Measurements from ENCODE around the gene ABLIM2. TPM values are rescaled to one million over a fixed set of nuclear protein-coding genes. Genes with fewer than 3 reads are reported as not detected.

The ABLIM2 gene
- total and polyA plus RNA-seq, 5 donors from 2014 or later: 0.88 to 2.0 (median 1.2) TPM

DNA sequence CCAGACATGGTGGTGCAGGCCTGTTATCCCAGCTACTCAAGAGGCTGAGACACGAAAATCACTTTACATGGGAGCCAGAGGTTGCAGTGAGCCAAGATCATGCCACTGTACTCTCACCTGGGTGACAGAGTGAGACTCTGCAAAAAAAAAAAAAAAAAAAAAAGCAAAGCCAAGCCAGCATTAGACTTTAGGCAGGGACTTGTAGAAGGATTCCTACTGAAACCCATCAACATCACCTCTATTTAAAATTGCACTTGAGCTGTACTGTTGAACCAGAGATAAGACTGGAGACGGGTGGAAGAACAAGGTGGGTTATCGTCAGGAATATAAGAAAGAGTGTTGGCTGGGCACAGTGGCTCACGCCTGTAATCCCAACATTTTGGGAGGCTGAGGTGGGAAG is 203.2 kb downstream of the ABLIM2 start:
- H3K27me3 Mint-ChIP-seq: no peaks in the 10 kb centered on the region
- Histone ChIP-seq H3K36me3 (ENCODE audit: control insufficient read depth, insufficient read depth, low read length) (no peaks in the 10 kb centered on the region), H3K4me3 (ENCODE audit: low read depth, low read length) (no peak overlapping the region), H3K27me3 (ENCODE audit: control insufficient read depth, insufficient read depth, low read length) (no peaks in the 10 kb centered on the region), H3K4me1 (ENCODE audit: control insufficient read depth, insufficient read depth, low read length, poor library complexity, severe bottlenecking) (no peaks in the 10 kb centered on the region), H3K27ac (ENCODE audit: insufficient read depth, low read length, poor library complexity, severe bottlenecking) (no peak overlapping the region), H3K9me3 (ENCODE audit: control insufficient read depth in 2 of 2, low read length in 2 of 2) (peaks cover 0 to 5% of the 10 kb centered on the region in 2 experiments)
- peaks cover 0 to 2% (median 0%) of the 10 kb centered on the region in 7 donors for H3K9me3 Mint-ChIP-seq
- H3K27ac Mint-ChIP-seq: no peak overlapping the region
- peaks cover 4% of the 10 kb centered on the region for H3K36me3 Mint-ChIP-seq
- H3K4me3 Mint-ChIP-seq: no peak overlapping the region
- no peaks in the 10 kb centered on the region for H3K4me1 Mint-ChIP-seq
- DNase-seq (no peak), ATAC-seq (ENCODE audit: low read depth in 2 of 2) (no peak)

DNA sequence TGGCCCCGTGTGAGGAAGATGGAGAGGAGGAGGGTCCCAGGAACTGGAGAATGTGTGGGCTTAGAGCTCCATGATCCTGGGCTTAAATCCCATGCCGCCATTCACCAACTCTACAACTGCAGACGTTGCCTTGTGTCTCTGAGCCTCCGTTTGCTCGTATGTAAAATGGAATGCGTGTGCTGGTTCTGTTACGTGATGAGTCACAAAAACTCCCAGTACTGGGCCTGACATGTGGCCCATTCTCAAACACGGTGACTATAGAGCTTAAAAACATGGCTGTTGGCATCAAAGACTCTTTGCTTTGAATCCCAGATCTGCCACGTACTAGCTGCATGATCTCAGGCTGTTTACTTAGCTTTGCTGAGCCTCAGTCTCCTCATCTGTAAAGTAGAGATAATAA is 206.0 kb downstream of the ABLIM2 start:
- Histone ChIP-seq H3K4me1 (ENCODE audit: control insufficient read depth, insufficient read depth, low read length, poor library complexity, severe bottlenecking) (no peaks in the 10 kb centered on the region), H3K27ac (ENCODE audit: insufficient read depth, low read length, poor library complexity, severe bottlenecking) (no peak overlapping the region), H3K36me3 (ENCODE audit: control insufficient read depth, insufficient read depth, low read length) (no peaks in the 10 kb centered on the region), H3K4me3 (ENCODE audit: low read depth, low read length) (no peak overlapping the region), H3K9me3 (ENCODE audit: control insufficient read depth in 2 of 2, low read length in 2 of 2) (peaks cover 0 to 5% of the 10 kb centered on the region in 2 experiments), H3K27me3 (ENCODE audit: control insufficient read depth, insufficient read depth, low read length) (no peaks in the 10 kb centered on the region)
- peaks cover 0 to 13% (median 3%) of the 10 kb centered on the region in 4 donors for H3K4me1 Mint-ChIP-seq
- no peak overlapping the region for H3K27ac Mint-ChIP-seq
- ATAC-seq (ENCODE audit: low read depth in 2 of 2) (no peak), DNase-seq (no peak)
- H3K36me3 Mint-ChIP-seq: peaks cover 4% of the 10 kb centered on the region
- no peaks in the 10 kb centered on the region for H3K27me3 Mint-ChIP-seq
- H3K9me3 Mint-ChIP-seq: peaks cover 0 to 2% (median 0%) of the 10 kb centered on the region in 7 donors
- no peak overlapping the region for H3K4me3 Mint-ChIP-seq

DNA sequence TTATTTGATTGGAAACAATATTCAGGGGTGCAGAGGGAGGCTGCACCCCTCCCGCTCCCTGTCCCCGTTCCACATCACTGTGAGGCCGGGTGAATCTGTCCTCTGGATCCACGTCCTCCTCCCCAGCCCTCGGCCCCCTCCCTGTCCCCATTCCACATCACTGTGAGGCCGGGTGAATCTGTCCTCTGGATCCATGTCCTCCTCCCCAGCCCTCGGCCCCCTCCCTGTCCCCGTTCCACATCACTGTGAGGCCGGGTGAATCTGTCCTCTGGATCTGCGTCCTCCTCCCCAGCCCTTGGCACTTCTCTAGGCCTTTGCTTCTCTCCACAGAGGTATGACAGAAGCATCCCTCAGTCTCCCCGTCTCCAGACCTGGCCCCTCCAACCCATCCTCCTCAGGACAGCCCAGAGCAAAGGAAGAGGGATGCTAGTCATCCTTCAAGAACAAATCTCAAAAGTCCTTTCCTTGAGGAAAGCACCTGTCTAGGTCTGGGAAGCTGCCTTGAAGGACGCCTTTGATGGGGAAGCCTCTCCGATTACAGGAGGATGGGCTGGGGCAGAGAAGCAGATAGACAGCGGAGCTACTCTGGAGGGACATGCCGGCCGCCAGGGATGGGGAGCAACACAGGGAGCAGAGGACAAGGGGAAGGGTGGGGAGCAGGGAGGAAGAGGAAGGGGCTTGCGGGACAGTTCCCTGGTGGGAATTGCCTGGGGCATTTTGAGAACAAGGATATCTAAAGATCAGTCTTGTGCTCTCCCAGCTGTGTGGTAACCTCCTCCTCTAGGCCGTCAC is 208.1 kb downstream of the ABLIM2 start:
- Mint-ChIP-seq H3K4me3 (no peak overlapping the region), H3K4me1 (peaks cover 0 to 15% (median 3%) of the 10 kb centered on the region in 4 donors), H3K27me3 (no peaks in the 10 kb centered on the region), H3K9me3 (peaks cover 0 to 2% (median 0%) of the 10 kb centered on the region in 7 donors), H3K36me3 (peaks cover 4% of the 10 kb centered on the region), H3K27ac (no peak overlapping the region)
- Histone ChIP-seq H3K27ac (ENCODE audit: insufficient read depth, low read length, poor library complexity, severe bottlenecking) (no peak overlapping the region), H3K27me3 (ENCODE audit: control insufficient read depth, insufficient read depth, low read length) (no peaks in the 10 kb centered on the region), H3K9me3 (ENCODE audit: control insufficient read depth in 2 of 2, low read length in 2 of 2) (peaks cover 0 to 5% of the 10 kb centered on the region in 2 experiments), H3K36me3 (ENCODE audit: control insufficient read depth, insufficient read depth, low read length) (no peaks in the 10 kb centered on the region), H3K4me1 (ENCODE audit: control insufficient read depth, insufficient read depth, low read length, poor library complexity, severe bottlenecking) (no peaks in the 10 kb centered on the region), H3K4me3 (ENCODE audit: low read depth, low read length) (no peak overlapping the region)
- DNase-seq (no peak), ATAC-seq (ENCODE audit: low read depth in 2 of 2) (no peak)

DNA sequence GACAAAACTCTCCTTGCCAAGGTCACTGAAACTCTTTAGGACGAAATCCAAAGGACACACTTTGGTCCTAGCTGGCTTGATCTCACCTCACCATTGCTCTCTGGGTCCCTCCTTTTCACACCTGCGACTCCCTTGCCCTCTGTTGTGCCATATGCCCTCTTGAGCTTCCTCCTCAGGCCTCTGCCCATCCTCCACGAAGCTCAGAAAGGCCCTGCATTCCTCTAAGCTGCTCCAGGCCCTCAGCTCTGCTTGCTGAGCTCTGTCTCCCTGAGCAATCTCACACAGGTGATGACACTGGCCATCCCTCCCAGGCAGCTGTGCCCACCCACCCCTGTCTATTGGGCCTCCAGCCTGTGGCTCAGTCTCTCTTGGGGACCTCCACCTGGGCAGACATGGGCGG is 208.9 kb downstream of the ABLIM2 start:
- no peak for DNase-seq
- Mint-ChIP-seq H3K27ac (no peak overlapping the region), H3K4me3 (no peak overlapping the region)

DNA sequence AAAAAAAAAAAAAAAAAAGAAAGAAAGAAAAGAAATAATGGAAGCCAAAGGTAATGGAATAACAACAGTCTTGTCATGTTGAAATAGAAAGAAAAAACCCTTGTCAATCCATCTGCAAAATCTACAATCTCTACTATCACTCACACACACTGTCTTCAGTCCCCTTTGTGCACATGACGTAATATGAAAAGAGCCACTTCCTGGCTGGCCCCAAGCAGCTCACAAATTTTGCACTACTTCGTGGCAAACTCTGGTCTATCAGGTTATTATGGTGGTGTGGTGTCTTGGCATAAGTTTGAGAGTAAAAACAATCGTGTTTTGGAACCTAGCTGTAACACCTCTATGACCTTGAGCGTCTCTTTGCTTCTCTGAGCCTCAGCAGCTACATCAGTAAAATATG is 210.7 kb downstream of the ABLIM2 start:
- H3K27ac Mint-ChIP-seq: no peak overlapping the region
- ATAC-seq (ENCODE audit: low read depth in 2 of 2): peak; percentile 78 to 91

More for the DNA sequence above, 208.9 kb downstream of the ABLIM2 start:
- ATAC-seq (ENCODE audit: low read depth in 2 of 2): no peak
- Histone ChIP-seq H3K4me1 (ENCODE audit: control insufficient read depth, insufficient read depth, low read length, poor library complexity, severe bottlenecking) (no peaks in the 10 kb centered on the region), H3K4me3 (ENCODE audit: low read depth, low read length) (no peak overlapping the region), H3K27me3 (ENCODE audit: control insufficient read depth, insufficient read depth, low read length) (no peaks in the 10 kb centered on the region), H3K27ac (ENCODE audit: insufficient read depth, low read length, poor library complexity, severe bottlenecking) (no peak overlapping the region), H3K36me3 (ENCODE audit: control insufficient read depth, insufficient read depth, low read length) (no peaks in the 10 kb centered on the region), H3K9me3 (ENCODE audit: control insufficient read depth in 2 of 2, low read length in 2 of 2) (peaks cover 0 to 5% of the 10 kb centered on the region in 2 experiments)
- Mint-ChIP-seq H3K36me3 (peaks cover 4% of the 10 kb centered on the region), H3K9me3 (peaks cover 0 to 2% (median 0%) of the 10 kb centered on the region in 7 donors), H3K27me3 (no peaks in the 10 kb centered on the region), H3K4me1 (peaks cover 0 to 15% (median 4%) of the 10 kb centered on the region in 4 donors)

DNA sequence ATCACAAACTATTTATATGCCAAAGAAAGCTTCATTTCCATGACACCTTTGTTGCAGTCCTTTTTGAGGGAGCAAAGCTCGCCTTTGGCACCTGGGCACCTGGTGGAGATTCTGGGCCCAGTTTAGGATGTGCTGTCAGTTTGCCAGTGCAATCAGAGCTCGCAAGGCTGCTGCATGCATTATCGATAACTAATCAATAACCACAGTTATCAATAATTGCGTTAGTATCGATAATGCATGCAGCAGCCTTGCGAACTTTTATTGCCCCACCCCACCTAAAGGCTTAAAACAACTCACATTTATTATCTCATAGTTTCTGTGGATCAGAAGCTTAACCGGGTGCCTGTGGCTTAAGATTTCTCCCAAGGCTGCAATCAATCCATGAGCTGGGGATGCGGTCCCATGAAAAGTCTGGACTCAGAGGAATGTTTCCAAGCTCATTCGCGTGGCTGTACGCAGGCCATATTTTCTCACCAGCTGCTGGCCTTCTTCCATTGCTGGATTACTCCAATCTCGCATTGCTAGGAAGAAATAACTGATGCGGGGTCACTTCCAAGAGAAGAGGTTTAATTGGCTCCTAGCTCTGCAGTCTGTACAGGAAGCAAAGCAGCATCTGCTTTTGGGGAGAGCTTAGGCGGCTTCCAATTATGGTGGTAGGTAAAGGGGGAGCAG is 212.8 kb downstream of the ABLIM2 start:
- DNase-seq (no peak), ATAC-seq (ENCODE audit: low read depth in 2 of 2) (no peak)
- no peaks in the 10 kb centered on the region for H3K27me3 ChIP-seq (ENCODE audit: control insufficient read depth, insufficient read depth, low read length)
- no peak overlapping the region for H3K27ac Mint-ChIP-seq
- H3K4me3 Mint-ChIP-seq: no peak overlapping the region
- H3K4me1 Mint-ChIP-seq: peaks cover 0 to 17% (median 4%) of the 10 kb centered on the region in 4 donors
- no peaks in the 10 kb centered on the region for H3K36me3 Mint-ChIP-seq
- no peak overlapping the region for H3K4me3 ChIP-seq (ENCODE audit: low read depth, low read length)
- no peaks in the 10 kb centered on the region for H3K36me3 ChIP-seq (ENCODE audit: control insufficient read depth, insufficient read depth, low read length)
- H3K27ac ChIP-seq (ENCODE audit: insufficient read depth, low read length, poor library complexity, severe bottlenecking): no peak overlapping the region
- H3K9me3 Mint-ChIP-seq: peaks cover 0 to 5% (median 0%) of the 10 kb centered on the region in 7 donors
- H3K9me3 ChIP-seq (ENCODE audit: control insufficient read depth in 2 of 2, low read length in 2 of 2): no peaks in the 10 kb centered on the region
- H3K27me3 Mint-ChIP-seq: no peaks in the 10 kb centered on the region
- H3K4me1 ChIP-seq (ENCODE audit: control insufficient read depth, insufficient read depth, low read length, poor library complexity, severe bottlenecking): no peaks in the 10 kb centered on the region

More for the DNA sequence above, 210.7 kb downstream of the ABLIM2 start:
- H3K36me3 Mint-ChIP-seq: peaks cover 2% of the 10 kb centered on the region
- Histone ChIP-seq H3K9me3 (ENCODE audit: control insufficient read depth in 2 of 2, low read length in 2 of 2) (no peaks in the 10 kb centered on the region), H3K4me1 (ENCODE audit: control insufficient read depth, insufficient read depth, low read length, poor library complexity, severe bottlenecking) (no peaks in the 10 kb centered on the region), H3K36me3 (ENCODE audit: control insufficient read depth, insufficient read depth, low read length) (no peaks in the 10 kb centered on the region), H3K4me3 (ENCODE audit: low read depth, low read length) (no peak overlapping the region), H3K27me3 (ENCODE audit: control insufficient read depth, insufficient read depth, low read length) (no peaks in the 10 kb centered on the region), H3K27ac (ENCODE audit: insufficient read depth, low read length, poor library complexity, severe bottlenecking) (no peak overlapping the region)
- peaks cover 0 to 15% (median 4%) of the 10 kb centered on the region in 4 donors for H3K4me1 Mint-ChIP-seq
- no peak overlapping the region for H3K4me3 Mint-ChIP-seq
- DNase-seq: peak in 2 of 3 donors; percentile 41 to 49
- H3K27me3 Mint-ChIP-seq: no peaks in the 10 kb centered on the region
- H3K9me3 Mint-ChIP-seq: peaks cover 0 to 2% (median 0%) of the 10 kb centered on the region in 7 donors

DNA sequence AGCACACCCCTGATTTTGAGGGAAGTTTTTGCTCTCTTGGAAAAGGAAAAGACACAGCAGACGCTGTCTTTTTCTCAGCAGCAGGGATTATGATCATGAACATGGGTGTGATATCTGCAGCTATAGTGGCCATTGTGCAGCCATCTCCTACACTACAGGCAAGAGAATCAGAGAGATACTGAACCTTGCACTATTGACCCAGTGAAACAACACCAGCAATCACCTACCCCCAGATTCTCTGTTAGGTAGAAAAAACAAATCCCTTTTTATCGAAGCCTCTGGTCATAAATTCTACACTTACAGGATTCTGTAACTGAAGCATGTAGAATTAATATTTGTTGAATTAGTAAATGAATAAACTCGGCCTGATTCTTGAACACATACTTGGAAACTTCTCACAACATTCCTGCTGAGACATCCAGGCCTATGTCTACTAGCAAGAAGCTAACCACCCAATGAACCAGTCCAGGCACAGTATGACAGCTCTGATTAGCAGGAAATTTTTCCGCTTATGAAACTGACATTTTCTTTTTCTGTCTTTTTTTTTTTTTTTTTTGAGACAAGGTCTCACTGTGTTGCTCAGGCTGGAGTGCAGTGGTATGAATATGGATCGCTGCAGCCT is 213.9 kb downstream of the ABLIM2 start:
- no peak for ATAC-seq (ENCODE audit: low read depth in 2 of 2)
- no peaks in the 10 kb centered on the region for H3K4me1 ChIP-seq (ENCODE audit: control insufficient read depth, insufficient read depth, low read length, poor library complexity, severe bottlenecking)
- no peak for DNase-seq
- H3K27me3 Mint-ChIP-seq: no peaks in the 10 kb centered on the region
- H3K9me3 ChIP-seq (ENCODE audit: control insufficient read depth in 2 of 2, low read length in 2 of 2): no peaks in the 10 kb centered on the region
- no peaks in the 10 kb centered on the region for H3K27me3 ChIP-seq (ENCODE audit: control insufficient read depth, insufficient read depth, low read length)
- no peak overlapping the region for H3K4me3 Mint-ChIP-seq
- H3K4me3 ChIP-seq (ENCODE audit: low read depth, low read length): no peak overlapping the region
- no peak overlapping the region for H3K27ac Mint-ChIP-seq
- peaks cover 0 to 22% (median 4%) of the 10 kb centered on the region in 4 donors for H3K4me1 Mint-ChIP-seq
- no peaks in the 10 kb centered on the region for H3K36me3 ChIP-seq (ENCODE audit: control insufficient read depth, insufficient read depth, low read length)
- H3K9me3 Mint-ChIP-seq: peaks cover 0 to 5% (median 0%) of the 10 kb centered on the region in 7 donors
- no peaks in the 10 kb centered on the region for H3K36me3 Mint-ChIP-seq
- no peak overlapping the region for H3K27ac ChIP-seq (ENCODE audit: insufficient read depth, low read length, poor library complexity, severe bottlenecking)

Data from CD4-positive, CD25-positive, alpha-beta regulatory T cell (primary cell).